Measurements from ENCODE around the gene TSHZ2. TPM values are rescaled to one million over a fixed set of nuclear protein-coding genes. Genes with fewer than 3 reads are reported as not detected.

TSHZ2 gene
- total RNA-seq, 1 donor from 2014 or later = 1.2 TPM

- FAIRE-seq = no peak
Measured at GRCh38 chr20:53097791-53098190, 125.6 kb downstream of the TSHZ2 start.

GRCh38 chr20:53098621-53099020, 126.5 kb downstream of the TSHZ2 start:
- H3K9ac ChIP-seq (ENCODE audit: low read length) = no peak overlapping the region
- no peaks in the 10 kb centered on the region for H3K9me3 ChIP-seq (ENCODE audit: insufficient read depth, low read depth, low read length)
- H3K4me3 ChIP-seq (ENCODE audit: insufficient read depth, low read depth, low read length) = no peak overlapping the region
- no peak for FAIRE-seq
- no peak overlapping the region for H3K4me3 Mint-ChIP-seq (ENCODE audit: unreplicated experiment)
- no peaks in the 10 kb centered on the region for H3K27me3 ChIP-seq (ENCODE audit: insufficient read depth, low read length)
- DNase-seq (ENCODE audit: low read depth) = no peak
- H4K20me1 ChIP-seq (ENCODE audit: insufficient read depth, low read length) = no peaks in the 10 kb centered on the region
- no peaks in the 10 kb centered on the region for H3K36me3 Mint-ChIP-seq (ENCODE audit: low read depth, unreplicated experiment)
- no peak overlapping the region for H2AFZ ChIP-seq (ENCODE audit: low read depth, low read length)
- no peaks in the 10 kb centered on the region for H3K36me3 ChIP-seq (ENCODE audit: insufficient read depth, low read length)
- TF ChIP-seq EZH2 (IDR thresholded peaks at IDR 0.05; ENCODE audit: insufficient read depth, low read length) = no peak
- TF ChIP-seq CTCF (IDR thresholded peaks at IDR 0.05; ENCODE audit: insufficient read depth, low read depth, low read length) = no peak
- H3K4me1 Mint-ChIP-seq (ENCODE audit: low read depth, unreplicated experiment) = no peaks in the 10 kb centered on the region
- no peak overlapping the region for H3K4me2 ChIP-seq (ENCODE audit: low read length)
- H3K27ac ChIP-seq (ENCODE audit: low read depth, low read length) = no peak overlapping the region
- H3K79me2 ChIP-seq (ENCODE audit: insufficient read depth, low read length) = no peaks in the 10 kb centered on the region
- H3K4me1 ChIP-seq (ENCODE audit: insufficient read depth, low read length) = peaks cover 5% of the 10 kb centered on the region
- H3K27me3 Mint-ChIP-seq (ENCODE audit: low read depth, unreplicated experiment) = no peaks in the 10 kb centered on the region
- H3K27ac Mint-ChIP-seq (ENCODE audit: unreplicated experiment) = no peak overlapping the region
- peaks cover 5% of the 10 kb centered on the region for H3K9me3 Mint-ChIP-seq (ENCODE audit: unreplicated experiment)

More at GRCh38 chr20:53097791-53098190, 125.6 kb downstream of the TSHZ2 start:
- no peak overlapping the region for H2AFZ ChIP-seq (ENCODE audit: low read depth, low read length)
- H4K20me1 ChIP-seq (ENCODE audit: insufficient read depth, low read length) = no peaks in the 10 kb centered on the region
- H3K79me2 ChIP-seq (ENCODE audit: insufficient read depth, low read length) = no peaks in the 10 kb centered on the region
- no peaks in the 10 kb centered on the region for H3K36me3 Mint-ChIP-seq (ENCODE audit: low read depth, unreplicated experiment)
- H3K27ac ChIP-seq (ENCODE audit: low read depth, low read length) = no peak overlapping the region
- no peak overlapping the region for H3K27ac Mint-ChIP-seq (ENCODE audit: unreplicated experiment)
- no peaks in the 10 kb centered on the region for H3K27me3 ChIP-seq (ENCODE audit: insufficient read depth, low read length)
- H3K4me1 ChIP-seq (ENCODE audit: insufficient read depth, low read length) = peaks cover 5% of the 10 kb centered on the region
- no peaks in the 10 kb centered on the region for H3K27me3 Mint-ChIP-seq (ENCODE audit: low read depth, unreplicated experiment)
- H3K9me3 Mint-ChIP-seq (ENCODE audit: unreplicated experiment) = peaks cover 5% of the 10 kb centered on the region
- no peak overlapping the region for H3K9ac ChIP-seq (ENCODE audit: low read length)
- DNase-seq (ENCODE audit: low read depth) = no peak
- H3K4me1 Mint-ChIP-seq (ENCODE audit: low read depth, unreplicated experiment) = no peaks in the 10 kb centered on the region
- no peak overlapping the region for H3K4me2 ChIP-seq (ENCODE audit: low read length)
- H3K36me3 ChIP-seq (ENCODE audit: insufficient read depth, low read length) = no peaks in the 10 kb centered on the region
- H3K9me3 ChIP-seq (ENCODE audit: insufficient read depth, low read depth, low read length) = no peaks in the 10 kb centered on the region
- TF ChIP-seq CTCF (IDR thresholded peaks at IDR 0.05; ENCODE audit: insufficient read depth, low read depth, low read length) = no peak
- no peak for TF ChIP-seq EZH2 (IDR thresholded peaks at IDR 0.05; ENCODE audit: insufficient read depth, low read length)
- no peak overlapping the region for H3K4me3 ChIP-seq (ENCODE audit: insufficient read depth, low read depth, low read length)
- H3K4me3 Mint-ChIP-seq (ENCODE audit: unreplicated experiment) = no peak overlapping the region

- H3K36me3 Mint-ChIP-seq (ENCODE audit: low read depth, unreplicated experiment) = no peaks in the 10 kb centered on the region
- TF ChIP-seq EZH2 (IDR thresholded peaks at IDR 0.05; ENCODE audit: insufficient read depth, low read length) (no peak), CTCF (IDR thresholded peaks at IDR 0.05; ENCODE audit: insufficient read depth, low read depth, low read length) (no peak)
- Histone ChIP-seq H3K4me3 (ENCODE audit: insufficient read depth, low read depth, low read length) (no peak overlapping the region), H2AFZ (ENCODE audit: low read depth, low read length) (no peak overlapping the region), H3K9ac (ENCODE audit: low read length) (no peak overlapping the region), H3K27me3 (ENCODE audit: insufficient read depth, low read length) (no peaks in the 10 kb centered on the region), H3K79me2 (ENCODE audit: insufficient read depth, low read length) (no peaks in the 10 kb centered on the region), H3K27ac (ENCODE audit: low read depth, low read length) (no peak overlapping the region), H3K4me1 (ENCODE audit: insufficient read depth, low read length) (peaks cover 5% of the 10 kb centered on the region), H3K9me3 (ENCODE audit: insufficient read depth, low read depth, low read length) (no peaks in the 10 kb centered on the region), H3K4me2 (ENCODE audit: low read length) (no peak overlapping the region), H4K20me1 (ENCODE audit: insufficient read depth, low read length) (no peaks in the 10 kb centered on the region), H3K36me3 (ENCODE audit: insufficient read depth, low read length) (no peaks in the 10 kb centered on the region)
- no peak overlapping the region for H3K4me3 Mint-ChIP-seq (ENCODE audit: unreplicated experiment)
- peaks cover 5% of the 10 kb centered on the region for H3K9me3 Mint-ChIP-seq (ENCODE audit: unreplicated experiment)
- H3K27me3 Mint-ChIP-seq (ENCODE audit: low read depth, unreplicated experiment) = no peaks in the 10 kb centered on the region
- peaks cover 3% of the 10 kb centered on the region for H3K4me1 Mint-ChIP-seq (ENCODE audit: low read depth, unreplicated experiment)
- no peak overlapping the region for H3K27ac Mint-ChIP-seq (ENCODE audit: unreplicated experiment)
- DNase-seq (ENCODE audit: low read depth) (peak; percentile 89), FAIRE-seq (no peak)
Measured at GRCh38 chr20:53099856-53100255, 127.7 kb downstream of the TSHZ2 start.

All from astrocyte (in vitro differentiated cells and primary cell).